RKO (cell line): ENCODE data around the gene CALY.
A peak's percentile ranks its signal among the peaks of the same experiment; 100 is the strongest.
"Not testable (repeated sequence)": the region's sequence is repeated elsewhere in the genome, so short reads cannot be mapped to it uniquely, and the experiment has no call there.

Source experiments
- DNase-seq: peaks from one replicate; pipeline ENCODE4 v3.0.0-alpha.2; 2016; ENCODE audit warnings: low spot score

Gene CALY, protein sequence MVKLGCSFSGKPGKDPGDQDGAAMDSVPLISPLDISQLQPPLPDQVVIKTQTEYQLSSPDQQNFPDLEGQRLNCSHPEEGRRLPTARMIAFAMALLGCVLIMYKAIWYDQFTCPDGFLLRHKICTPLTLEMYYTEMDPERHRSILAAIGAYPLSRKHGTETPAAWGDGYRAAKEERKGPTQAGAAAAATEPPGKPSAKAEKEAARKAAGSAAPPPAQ

DNA sequence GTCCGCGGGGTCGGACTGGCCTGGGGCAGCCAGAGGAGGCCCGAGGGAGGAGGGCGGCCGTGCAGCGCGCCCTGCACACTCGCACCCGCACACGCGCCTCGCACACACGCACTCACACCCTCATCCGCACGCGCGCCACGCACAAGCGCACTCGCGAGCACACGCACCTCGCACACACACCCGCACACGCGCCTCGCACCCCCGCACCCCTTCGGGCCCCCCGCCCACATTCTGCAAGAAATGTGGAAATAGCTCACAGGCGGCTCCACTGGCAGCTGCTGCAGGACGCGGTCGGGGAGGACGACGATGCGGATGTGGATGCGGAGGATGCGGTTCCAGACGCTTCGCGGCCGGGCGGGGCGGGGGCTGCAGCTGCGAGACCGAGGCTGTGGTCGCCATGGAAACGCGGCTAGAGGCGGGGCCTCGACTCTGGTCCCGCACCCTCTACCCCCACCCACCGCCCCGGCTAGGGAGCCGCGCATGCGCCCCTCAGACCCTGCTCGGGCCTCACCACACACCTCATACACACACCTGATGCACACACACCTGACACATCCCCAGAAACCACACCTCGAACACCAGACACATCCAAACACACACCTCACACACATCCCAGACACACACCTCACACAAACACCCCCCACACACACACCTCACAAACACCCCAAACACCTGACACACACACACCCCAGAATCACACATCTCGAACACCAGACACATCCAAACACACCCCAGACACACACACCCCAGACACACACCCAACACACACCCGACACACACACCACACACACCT is at the start of gene CALY:
TSS of gene CALY (minus strand) at position 320 of the 793 bp plus-strand sequence. CDS start 7,907 bp downstream, outside the sequence.
- no peak for DNase-seq

DNA sequence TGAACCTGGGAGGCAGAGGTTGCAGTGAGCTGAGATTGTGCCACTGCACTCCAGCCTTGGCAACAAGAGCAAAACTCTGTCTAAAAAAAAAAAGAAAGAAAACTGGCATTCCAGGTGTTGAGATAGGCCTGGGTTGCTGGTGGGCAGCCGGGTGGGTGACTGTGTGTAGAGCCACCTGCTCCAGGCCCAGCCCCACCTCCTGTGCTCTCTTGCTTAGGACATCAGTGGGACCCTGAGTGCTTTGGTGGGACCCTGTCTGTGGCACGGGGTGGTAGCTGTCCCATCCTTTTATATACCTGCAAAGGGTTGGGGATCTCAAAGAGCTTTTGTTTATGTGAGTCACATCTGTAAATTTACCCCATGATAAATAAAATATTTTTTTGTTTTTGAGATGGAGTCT is 48.5 kb upstream of the CALY start:
- DNase-seq, result no peak

DNA sequence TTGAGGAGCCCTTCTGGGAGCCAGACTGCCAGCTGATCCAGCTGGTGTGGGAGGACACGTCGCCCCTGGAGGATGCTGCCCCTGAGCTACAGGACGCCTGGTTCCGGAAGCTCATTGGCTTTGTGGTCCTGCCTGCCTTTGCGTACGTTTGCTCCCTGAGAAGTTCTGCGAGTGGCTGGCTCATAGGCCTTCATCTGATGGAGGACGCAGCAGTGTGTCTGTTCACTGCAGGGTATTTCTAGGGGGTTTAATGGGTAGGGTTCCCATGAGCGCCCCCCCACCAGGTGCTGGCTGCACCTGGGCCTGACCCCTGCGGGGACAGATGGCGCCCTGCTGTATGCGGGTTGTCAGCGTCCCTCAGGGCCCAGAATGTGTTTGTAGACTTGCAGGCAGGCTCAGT is 47.4 kb upstream of the CALY start:
- no peak for DNase-seq

DNA sequence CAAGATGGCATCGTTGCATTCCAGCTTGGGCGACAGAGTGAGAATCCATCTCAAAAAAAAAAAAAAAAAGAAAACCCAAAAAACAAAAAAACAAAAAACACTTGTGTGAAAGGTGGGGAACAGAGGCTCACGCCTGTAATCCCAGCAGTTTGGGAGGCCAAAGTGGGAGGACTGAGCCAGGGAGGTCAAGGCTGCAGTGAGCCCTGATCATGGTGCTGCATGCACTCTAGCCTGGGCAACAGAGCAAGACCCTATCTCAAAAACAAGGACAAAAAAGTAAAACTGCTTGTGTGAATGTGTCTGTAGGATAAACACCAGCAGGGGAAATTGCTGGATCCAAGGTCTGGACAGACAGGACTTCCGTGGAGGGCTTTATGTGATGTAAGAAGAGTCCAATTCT is 46.9 kb upstream of the CALY start:
- no peak for DNase-seq

DNA sequence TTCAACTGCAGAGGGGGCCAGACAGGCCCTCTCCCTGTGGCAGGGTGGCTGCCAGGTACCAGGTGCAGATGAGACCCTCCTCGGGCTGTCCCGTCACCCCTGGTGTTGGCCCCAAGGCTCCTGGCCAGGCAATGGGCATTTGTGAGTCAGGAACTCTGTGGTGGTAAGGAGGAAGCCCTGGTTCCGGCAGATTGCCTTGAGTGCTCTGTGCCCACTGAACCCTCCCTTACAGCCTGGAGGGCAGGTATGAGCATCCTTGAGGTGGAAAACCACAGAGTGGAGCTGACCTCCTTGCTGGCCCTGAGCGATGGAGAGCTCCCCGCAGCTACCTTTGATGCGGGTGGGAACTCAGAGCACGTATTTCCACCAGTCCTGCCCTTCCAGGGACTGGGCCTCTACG is 44.3 kb upstream of the CALY start:
- no peak for DNase-seq

DNA sequence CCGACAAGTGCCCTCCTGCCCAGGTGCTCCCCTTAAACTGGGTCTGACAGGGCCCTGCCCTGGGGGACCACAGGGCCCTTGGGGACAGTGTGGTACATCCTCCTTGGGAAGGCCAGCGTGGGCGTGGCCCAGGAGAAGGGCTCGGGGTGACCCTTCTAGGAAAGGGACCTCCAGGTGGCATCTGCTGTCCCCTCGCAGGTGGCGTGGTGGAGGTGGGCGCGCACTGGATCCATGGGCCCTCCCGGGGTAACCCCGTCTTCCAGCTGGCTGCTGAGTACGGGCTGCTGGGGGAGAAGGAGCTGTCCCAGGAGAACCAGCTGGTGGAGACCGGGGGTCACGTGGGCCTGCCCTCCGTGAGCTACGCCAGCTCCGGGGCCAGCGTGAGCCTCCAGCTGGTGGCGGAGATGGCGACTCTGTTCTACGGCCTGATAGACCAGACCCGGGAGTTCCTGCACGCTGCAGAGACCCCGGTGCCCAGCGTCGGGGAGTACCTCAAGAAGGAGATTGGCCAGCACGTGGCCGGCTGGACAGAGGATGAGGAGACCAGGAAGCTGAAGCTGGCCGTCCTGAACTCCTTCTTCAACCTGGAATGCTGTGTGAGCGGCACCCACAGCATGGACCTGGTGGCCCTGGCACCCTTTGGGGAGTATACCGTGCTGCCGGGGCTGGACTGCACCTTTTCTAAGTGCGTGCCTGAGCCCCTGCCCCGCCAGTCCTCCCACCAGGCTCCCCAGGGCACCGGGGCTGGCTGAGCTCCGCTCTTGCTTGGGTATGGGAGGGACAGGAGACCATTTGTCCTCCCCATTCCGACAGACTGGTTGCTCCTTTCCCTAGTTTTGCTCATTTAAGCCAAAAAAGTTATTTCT is 43.3 kb upstream of the CALY start:
- DNase-seq, result no peak

DNA sequence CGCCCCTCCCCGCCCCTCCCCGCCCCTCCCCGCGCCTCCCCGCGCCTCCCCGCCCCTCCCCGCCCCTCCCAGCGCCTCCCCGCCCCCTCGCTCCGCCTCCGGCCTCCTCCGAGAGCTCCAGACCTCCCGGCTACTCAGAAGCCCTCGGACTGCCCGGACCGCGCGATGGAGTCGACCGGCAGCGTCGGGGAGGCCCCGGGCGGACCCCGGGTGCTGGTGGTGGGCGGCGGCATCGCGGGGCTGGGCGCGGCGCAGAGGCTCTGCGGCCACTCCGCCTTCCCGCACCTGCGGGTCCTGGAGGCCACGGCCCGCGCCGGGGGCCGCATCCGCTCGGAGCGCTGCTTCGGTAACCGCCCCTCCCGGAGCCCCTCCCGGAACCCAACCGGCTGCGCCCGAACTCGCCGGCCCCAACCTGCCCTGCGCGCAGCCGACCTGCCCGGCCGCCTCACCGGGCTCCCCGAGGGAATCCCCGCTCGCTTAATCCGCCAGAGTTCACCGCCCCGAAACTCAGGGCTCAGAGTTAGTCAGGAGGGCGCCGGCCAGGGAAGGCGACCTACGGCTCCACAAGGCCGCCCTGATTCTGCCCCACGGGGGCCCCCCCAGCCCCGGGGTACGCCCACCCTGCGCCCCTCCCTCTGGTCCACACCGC is 42.6 kb upstream of the CALY start, which contains the start of gene PAOX:
TSS of gene PAOX (plus strand) at position 111 of the 649 bp plus-strand sequence. CDS start at position 166, 55 bp downstream.
- peak; percentile 47 for DNase-seq

DNA sequence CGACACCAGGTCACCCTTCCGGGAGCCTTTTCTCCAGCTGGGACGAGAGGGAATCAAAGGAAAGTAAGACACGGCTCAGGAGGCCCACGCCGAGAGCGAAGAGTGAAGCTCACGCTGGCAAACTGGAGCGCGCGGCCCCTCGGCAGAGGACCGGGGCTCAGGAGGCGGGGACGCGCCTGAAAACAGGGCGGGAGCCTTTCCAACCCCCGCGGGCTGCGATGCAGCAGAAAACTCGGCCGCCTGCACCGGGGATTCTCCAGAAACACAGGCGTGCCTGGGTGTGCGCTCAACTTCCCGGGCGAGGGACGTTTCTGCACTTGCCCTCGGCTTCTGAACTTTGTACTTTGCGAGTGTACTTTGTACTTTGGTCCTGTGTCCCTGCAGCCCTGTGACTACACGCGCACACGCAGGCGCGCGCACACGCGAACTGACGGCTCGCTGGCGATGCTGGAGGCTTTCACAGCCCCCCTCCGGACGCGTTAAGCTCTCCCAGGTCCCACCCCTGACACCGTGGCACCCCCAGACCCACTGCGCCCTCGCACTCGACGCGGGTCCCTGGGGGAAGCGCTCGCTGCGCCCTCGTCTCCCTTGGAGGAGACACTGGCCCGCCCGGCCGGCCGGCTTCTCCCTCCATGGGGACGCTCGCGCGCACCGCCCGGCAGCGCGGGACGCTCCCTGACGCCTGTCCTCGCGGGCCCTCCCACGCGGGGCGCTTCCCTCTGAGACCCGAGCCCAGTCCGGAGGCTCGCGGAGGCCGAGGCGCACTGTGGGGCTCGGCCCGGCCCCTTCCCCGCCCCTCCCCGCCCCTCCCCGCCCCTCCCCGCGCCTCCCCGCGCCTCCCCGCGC is 41.8 kb upstream of the CALY start:
- DNase-seq, result peak; percentile 47

DNA sequence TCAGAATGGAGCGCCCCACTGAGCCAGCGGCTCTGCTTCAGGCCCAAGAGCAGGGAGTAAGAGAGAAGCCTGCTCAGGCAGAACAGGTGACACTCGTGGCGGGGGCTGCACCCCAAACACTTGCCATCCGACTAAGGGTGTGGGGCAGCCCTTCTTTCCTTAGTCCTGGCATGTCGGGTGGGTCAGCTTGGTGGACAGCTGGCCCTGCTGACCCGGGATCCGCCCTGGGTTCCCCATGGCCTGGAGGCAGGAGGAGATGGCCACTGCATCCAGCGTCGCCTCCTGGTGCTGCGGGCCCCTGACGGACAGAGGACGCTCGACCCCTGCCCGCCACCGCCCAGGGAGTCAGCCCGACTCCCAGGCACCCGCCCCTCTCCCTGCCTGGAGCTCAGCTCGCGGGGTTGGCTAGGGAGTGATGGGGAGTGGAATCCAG is 41.1 kb upstream of the CALY start:
- DNase-seq, result no peak

DNA sequence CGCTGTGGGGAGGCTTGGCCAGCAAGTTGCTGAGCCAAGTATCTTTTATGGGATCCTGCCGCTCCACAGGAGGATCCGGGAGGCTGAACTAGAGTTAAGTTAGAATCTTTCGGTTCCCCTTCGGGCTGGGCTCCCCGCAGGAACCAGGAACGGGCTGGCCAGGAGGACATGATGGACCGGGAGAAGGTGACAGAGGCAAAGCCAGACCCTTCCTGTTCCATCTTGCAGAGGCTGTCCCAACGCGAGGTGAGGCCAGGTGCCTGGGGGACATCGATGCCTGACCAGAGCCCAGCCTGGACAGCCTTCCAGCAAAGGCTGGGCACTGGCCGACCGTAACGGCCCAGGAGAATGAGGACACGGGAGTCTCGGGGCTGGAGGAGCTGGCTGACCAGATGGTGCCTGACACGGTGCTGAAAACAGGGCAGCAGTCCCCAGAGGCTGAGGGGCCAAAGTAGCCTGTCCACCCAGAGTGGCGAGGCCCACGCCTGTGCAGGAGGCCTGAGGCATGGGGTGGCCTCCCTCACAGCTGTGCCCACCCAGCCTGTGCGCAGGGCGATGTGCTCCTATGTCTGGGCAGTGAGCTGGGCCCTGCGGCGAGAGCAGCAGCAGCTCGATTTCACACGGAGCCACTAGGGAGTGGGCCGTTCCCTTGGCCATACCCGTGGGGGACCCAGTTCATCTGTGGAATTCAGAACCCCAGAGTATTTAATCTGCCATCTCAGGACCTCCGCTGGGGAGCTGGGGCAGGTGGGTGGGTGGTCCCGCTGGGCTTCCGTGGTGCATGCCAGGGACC is 40.5 kb upstream of the CALY start:
- DNase-seq, result no peak

DNA sequence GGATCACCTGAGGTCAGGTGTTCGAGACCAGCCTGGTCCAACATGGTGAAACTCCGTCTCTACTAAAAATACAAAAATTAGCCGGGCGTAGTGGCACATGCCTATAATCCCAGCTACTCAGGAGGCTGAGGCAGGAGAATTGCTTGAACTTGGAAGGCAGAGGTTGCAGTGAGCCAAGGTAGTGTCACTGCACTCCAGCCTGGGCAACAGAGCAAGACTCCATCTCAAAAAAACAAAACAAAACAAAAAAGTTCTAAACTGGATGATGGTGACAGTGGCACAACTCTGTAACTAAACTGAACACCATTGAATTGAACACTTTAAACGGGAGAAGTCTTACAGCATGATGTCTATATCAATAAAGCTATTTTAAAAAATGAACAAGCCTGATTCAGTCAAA is 39.5 kb upstream of the CALY start:
- not testable (repeated sequence) for DNase-seq

DNA sequence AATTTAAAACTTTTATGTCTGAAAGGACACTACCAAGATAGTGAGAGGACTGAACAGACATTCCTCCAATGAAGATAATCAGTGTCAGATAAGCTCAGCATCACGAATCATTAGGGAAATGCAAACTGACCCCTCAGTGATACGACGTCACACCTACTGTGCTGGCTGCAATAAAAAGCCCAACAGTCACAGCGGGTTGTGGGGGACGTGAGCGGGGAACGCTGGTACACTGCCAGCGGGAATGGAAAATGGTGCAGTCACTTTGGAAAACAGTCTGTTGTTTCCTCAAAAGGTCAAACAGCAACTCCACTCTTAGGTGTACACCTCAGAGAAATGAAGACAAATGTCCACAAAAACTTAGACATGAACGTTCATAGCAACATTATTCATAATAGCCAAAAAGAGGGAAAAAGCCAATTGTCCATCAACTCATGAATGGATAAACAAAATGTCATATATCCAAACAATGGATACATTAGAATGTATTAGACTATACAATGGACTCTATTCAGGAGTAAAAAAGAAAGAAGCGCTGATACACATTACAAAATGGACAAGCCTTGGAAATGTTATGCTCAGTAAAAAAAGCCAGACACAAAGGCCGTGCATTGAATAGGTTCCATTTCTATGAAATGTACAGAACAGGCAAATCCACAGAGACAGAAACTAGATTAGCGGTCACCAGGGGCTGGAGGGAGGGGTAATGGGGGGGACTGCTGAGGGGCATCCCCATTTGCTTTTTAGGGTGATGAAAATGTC is 38.8 kb upstream of the CALY start:
- no peak for DNase-seq

DNA sequence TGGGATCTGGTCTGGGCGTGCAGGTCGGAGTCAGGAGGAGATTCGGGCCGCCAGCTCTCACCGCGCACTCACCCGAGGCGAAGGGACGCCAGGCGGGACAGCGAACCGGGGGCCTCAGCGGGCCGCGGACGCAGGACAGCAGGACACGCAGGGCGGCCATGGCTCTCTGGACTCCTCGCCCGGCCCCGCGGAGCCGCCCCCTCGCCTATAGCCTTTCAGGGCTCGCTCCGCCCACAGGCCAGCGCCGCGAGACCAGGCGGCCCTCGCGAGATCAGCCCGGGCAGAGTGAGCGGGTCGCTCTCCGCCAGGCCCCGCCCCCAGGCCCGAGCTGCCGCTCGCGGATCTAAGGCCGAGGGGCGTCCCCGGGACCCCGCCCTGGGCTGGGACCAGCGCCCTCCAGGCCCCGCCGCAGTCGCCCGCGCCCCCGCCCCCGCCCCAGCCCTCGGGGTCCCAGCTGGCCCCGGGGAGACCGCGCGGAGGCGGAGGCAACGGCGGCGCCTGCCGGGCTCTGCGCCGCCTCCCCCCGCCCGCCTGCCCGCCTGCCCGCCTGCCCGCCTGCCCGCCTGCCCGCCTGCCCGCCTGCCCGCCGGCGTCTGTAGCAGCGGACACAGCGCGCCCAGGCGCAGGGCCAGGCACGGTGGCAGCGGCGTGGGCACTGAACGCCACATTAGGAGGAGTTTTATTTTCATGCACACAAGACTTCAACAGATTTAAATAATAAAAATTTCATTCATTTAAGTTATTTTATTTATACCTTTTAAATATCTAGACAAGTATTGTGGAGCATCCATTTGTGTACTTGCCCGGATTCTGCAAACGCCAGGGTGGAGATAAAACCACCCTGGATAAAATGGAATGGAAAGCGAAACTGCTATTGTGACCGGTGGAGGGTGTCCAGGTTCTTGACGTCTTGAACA is 36.7 kb upstream of the CALY start, which contains the start of gene ECHS1:
TSS of gene ECHS1 (minus strand) at position 181 of the 917 bp plus-strand sequence. CDS start at position 160, 21 bp downstream.
- DNase-seq, result peak; percentile 92

DNA sequence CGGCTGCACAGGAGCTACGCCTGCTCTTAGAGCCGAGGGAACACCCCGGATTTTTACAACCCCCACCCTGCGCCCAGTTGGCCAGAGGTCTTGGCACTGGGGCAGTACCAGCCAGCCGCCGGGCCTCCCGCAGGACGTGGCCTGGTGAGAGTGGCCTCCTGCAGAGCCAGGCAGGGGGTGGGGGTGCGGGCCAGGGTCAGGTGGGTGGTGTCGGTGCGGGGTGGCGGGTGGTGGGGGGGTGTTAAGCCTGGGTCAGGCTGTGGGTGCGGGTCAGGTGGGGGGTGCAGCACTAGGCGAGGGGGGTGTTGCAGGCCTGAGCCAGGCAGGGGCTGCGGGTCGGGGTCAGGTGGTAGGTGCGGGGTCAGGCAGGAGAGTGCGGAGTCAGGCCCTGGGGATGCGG is 35.8 kb upstream of the CALY start:
- DNase-seq, result no peak

DNA sequence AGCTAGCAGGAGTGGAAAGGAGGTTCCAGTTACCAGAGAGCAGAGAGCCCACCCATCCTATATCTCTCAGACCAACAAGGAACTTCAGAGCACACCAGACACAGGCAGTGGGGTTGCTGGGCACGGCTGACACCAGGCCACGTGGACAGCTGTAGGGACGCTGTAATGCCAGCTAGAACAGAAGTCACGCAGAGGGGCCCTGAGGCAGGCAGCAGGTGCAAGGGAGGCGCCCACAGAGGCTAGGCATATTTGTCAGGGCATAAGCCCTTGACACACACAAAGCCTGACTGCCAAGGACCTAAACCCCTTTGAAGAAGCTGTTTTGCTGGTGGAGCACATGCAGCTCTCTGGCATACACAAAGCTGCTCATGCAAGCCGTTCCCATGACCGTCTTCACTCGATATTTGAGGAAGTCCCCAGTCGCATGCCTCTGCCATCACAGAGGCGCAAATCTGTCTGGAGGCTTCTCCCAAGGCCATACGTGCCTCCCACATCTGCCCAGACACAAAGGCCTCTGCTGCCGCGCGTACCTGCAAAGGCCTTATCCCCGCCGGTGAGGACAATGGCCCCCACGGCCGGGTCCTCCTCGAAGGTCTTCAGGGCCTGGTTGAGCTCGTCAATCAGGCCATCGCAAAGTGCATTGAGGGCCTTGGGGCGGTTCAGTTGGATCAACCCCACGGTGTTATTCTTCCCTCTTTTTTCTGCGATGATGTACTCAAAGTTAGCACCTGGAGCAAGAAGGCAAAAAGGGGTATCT is 33.5 kb upstream of the CALY start:
- DNase-seq, result no peak

DNA sequence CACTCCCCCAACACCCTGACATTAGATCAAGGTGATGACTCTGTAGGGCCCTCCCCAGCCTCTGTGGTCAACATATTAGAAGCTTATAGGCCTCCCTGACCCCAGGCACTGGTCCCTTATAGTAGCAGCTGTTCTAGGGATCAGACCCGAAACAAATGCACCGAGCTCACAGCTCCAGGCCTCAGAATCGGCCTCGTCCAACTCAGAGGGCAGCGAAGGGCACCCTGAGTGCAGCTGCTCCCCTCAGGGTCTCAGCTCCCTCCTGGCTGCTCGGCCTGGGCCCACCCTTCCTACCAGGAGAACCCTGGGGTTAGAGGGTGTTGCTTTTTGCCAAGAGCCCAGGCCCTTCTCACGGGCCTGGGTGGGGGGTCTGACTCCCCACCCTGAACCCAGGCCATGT is 31.5 kb upstream of the CALY start:
- no peak for DNase-seq

DNA sequence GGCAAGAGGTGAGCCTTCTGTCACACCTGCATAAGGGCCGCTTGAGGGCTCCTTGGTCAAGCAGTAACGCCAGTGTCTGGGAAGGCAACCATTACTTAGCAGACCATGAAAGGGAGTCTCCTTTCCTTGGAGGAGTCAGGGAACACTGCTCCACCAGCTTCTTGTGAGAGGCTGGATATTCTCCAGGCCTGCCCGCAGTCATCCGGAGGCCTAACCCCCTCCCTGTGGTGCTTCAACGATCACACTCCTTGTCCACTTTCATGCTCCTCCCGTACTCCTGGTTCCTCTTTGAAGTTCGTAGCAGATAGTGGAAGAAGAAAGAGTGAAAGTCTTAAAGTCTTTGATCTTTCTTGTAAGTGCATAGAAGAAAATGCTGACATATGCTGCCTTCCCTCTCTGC is 30.8 kb upstream of the CALY start:
- DNase-seq, result not testable (repeated sequence)

DNA sequence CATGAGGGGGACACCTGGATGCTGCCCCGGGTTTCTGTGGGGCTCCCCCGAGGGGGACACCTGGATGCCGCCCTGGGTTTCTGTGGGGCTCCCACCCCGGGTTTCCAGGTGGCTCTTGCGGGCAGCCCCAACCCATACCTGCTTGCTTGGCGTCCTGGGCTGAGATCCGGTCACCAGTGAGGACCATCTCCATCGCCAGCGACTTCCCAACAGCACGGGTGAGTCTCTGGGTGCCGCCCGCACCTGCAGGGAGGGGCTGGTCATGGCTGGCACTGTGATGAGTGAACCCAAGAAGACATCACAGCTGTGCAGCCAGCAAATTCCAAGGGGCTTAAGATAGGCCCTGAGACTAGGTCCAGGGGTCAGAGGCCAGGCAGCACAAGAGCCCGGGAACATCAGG is 30.1 kb upstream of the CALY start:
- no peak for DNase-seq
